SU-DHL-6 (cell line): Measurements from ENCODE around the gene TEX9.

Experiments
- H2AFZ ChIP-seq: fragments of 200-600 bp; sonication (generic); 2 replicates; pipeline ENCODE4 v1.6.1; 2014; ENCODE audit warnings: low read depth, mild to moderate bottlenecking, moderate library complexity, mixed read lengths, antibody characterized with exemption, low read length; ENCODE audit not compliant: severe bottlenecking
- H3F3A ChIP-seq: fragments of 200-600 bp; shearing (Covaris generic); 2 replicates; pipeline ENCODE4 v1.6.0; 2016; ENCODE audit warnings: antibody characterized with exemption, mild to moderate bottlenecking; ENCODE audit not compliant: insufficient read depth
- H3K27ac ChIP-seq: fragments of 200-600 bp; sonication (generic); 2 replicates; pipeline ENCODE4 v1.5.1; 2016; ENCODE audit warnings: low read depth, mild to moderate bottlenecking, low read length, moderate library complexity, mixed read lengths
- H3K27me3 ChIP-seq: fragments of 200-600 bp; sonication (generic), shearing (Covaris generic); 2 replicates; pipeline ENCODE4 v1.6.0; 2014; ENCODE audit warnings: mild to moderate bottlenecking, low read length
- H3K36me3 ChIP-seq: fragments of 200-600 bp; sonication (generic); 2 replicates; pipeline ENCODE4 v1.6.1; 2014; ENCODE audit warnings: mild to moderate bottlenecking, low read length, mixed read lengths
- H3K4me2 ChIP-seq: fragments of 300-600, 200-600 bp; shearing (Covaris generic), sonication (generic); 2 replicates; pipeline ENCODE4 v1.6.0; 2014; ENCODE audit warnings: low read length, low read depth, mild to moderate bottlenecking; ENCODE audit not compliant: poor library complexity, severe bottlenecking
- H3K4me3 ChIP-seq: fragments of 200-600 bp; sonication (generic); 2 replicates; pipeline ENCODE4 v1.5.1; 2014; ENCODE audit warnings: antibody characterized with exemption, low read length, mild to moderate bottlenecking, mixed read lengths; ENCODE audit not compliant: insufficient read depth, poor library complexity, severe bottlenecking
- H3K79me2 ChIP-seq: fragments of 200-600 bp; sonication (generic); 2 replicates; pipeline ENCODE4 v1.6.1; 2014; ENCODE audit warnings: mild to moderate bottlenecking, low read length, moderate library complexity; ENCODE audit not compliant: insufficient read depth
- H3K9ac ChIP-seq: fragments of 200-600 bp; sonication (generic); 2 replicates; pipeline ENCODE4 v1.7.0; 2014; ENCODE audit warnings: mild to moderate bottlenecking, low read length
- H3K9me2 ChIP-seq: fragments of 200-600 bp; sonication (generic); replicated peaks from 2 replicates; pipeline ENCODE4 v1.6.1; 2014; ENCODE audit warnings: low read length; ENCODE audit not compliant: insufficient read depth
- H3K9me3 ChIP-seq: fragments of 200-600 bp; sonication (generic); 2 replicates; pipeline ENCODE4 v1.6.1; 2014; ENCODE audit warnings: low read length, mixed read lengths; ENCODE audit not compliant: insufficient read depth
- H4K20me1 ChIP-seq: fragments of 200-600 bp; sonication (generic); 2 replicates; pipeline ENCODE4 v1.6.1; 2014; ENCODE audit warnings: low read depth, mild to moderate bottlenecking, antibody characterized with exemption, low read length, moderate library complexity, mixed read lengths
- CTCF ChIP-seq: fragments of 200-600 bp; sonication (generic); IDR thresholded peaks from one replicate; pipeline ENCODE4 v1.5.1; 2017; ENCODE audit warnings: antibody characterized with exemption, mild to moderate bottlenecking, low read length, moderate library complexity; ENCODE audit not compliant: insufficient read depth, poor library complexity, severe bottlenecking
- EZH2phosphoT487 ChIP-seq: fragments of 200-600 bp; sonication (generic), shearing (Covaris generic); conservative IDR thresholded peaks from 2 replicates; pipeline ENCODE4 v1.6.1; 2018; ENCODE audit warnings: mild to moderate bottlenecking, antibody characterized with exemption, low read length, moderate library complexity, mixed read lengths

Gene TEX9

GRCh38 chr15:56469483-56469882, 104.3 kb downstream of the TEX9 start:
- Histone ChIP-seq H3K9me2 (no peaks in the 10 kb centered on the region), H3K9ac (no peak overlapping the region), H4K20me1 (no peaks in the 10 kb centered on the region), H3K4me2 (no peak overlapping the region), H3K79me2 (no peaks in the 10 kb centered on the region), H2AFZ (no peak overlapping the region), H3F3A (peaks cover 11% of the 10 kb centered on the region; the same call in 1 of the 2 replicates), H3K27ac (no peak overlapping the region), H3K36me3 (no peaks in the 10 kb centered on the region), H3K4me3 (no peak overlapping the region), H3K27me3 (no peaks in the 10 kb centered on the region), H3K9me3 (no peaks in the 10 kb centered on the region)
- TF ChIP-seq CTCF: no peak

- no peaks in the 10 kb centered on the region for H3K9me3 ChIP-seq
- no peak overlapping the region for H3K4me2 ChIP-seq
- no peaks in the 10 kb centered on the region for H4K20me1 ChIP-seq
- H3K27me3 ChIP-seq: no peaks in the 10 kb centered on the region
- H3K4me3 ChIP-seq: no peak overlapping the region
- H2AFZ ChIP-seq: no peak overlapping the region
- H3K9me2 ChIP-seq: no peaks in the 10 kb centered on the region
- H3K9ac ChIP-seq: no peak overlapping the region
- H3K27ac ChIP-seq: no peak overlapping the region
- H3F3A ChIP-seq: peaks cover under 1% of the 10 kb centered on the region; the same call in 1 of the 2 replicates
- no peaks in the 10 kb centered on the region for H3K36me3 ChIP-seq
- H3K79me2 ChIP-seq: no peaks in the 10 kb centered on the region
- no peak for TF ChIP-seq CTCF
- TF ChIP-seq EZH2phosphoT487: no peak
Measured at GRCh38 chr15:56471440-56472069, 106.3 kb downstream of the TEX9 start.

GRCh38 chr15:56472278-56472677, 107.1 kb downstream of the TEX9 start:
- H4K20me1 ChIP-seq: no peaks in the 10 kb centered on the region
- no peaks in the 10 kb centered on the region for H3K9me3 ChIP-seq
- H3K27me3 ChIP-seq: no peaks in the 10 kb centered on the region
- no peaks in the 10 kb centered on the region for H3K9me2 ChIP-seq
- no peak overlapping the region for H3K27ac ChIP-seq
- no peaks in the 10 kb centered on the region for H3K79me2 ChIP-seq
- TF ChIP-seq EZH2phosphoT487 (no peak), CTCF (no peak)
- no peak overlapping the region for H3K9ac ChIP-seq
- no peak overlapping the region for H2AFZ ChIP-seq
- no peaks in the 10 kb centered on the region for H3K36me3 ChIP-seq
- H3K4me3 ChIP-seq: no peak overlapping the region
- no peaks in the 10 kb centered on the region for H3F3A ChIP-seq
- no peak overlapping the region for H3K4me2 ChIP-seq
